K562 (cell line): ENCODE results near the gene JPT2. TPM values are rescaled to one million over a fixed set of nuclear protein-coding genes. Genes with fewer than 3 reads are reported as not detected.

Source experiments
- ATAC-seq: fragments of 200-7000 bp; cut with Tn5 transposase; 3 replicates; pipeline ENCODE4 v1.9.1; 2020; ENCODE audit warnings: moderate library complexity
- BruUV-seq: library from RNA; stranded (reverse); fragments of 400-500 nt; replicated peaks from 2 replicates; lab custom pipeline; 2021; lab: Mats Ljungman, UMichigan
- CTCF ChIA-PET: fragments of 300-600 bp; formaldehyde crosslinking; extraction: SDS; loops from one replicate; lab custom pipeline; 2021; ENCODE audit warnings: low intra/inter-chr PET ratio; lab: Yijun Ruan, JAX
- POLR2A ChIA-PET: fragments of 300-600, 350-650 bp; sonication (Branson Sonifier 250); formaldehyde crosslinking; extraction: SDS; loops from one replicate; lab custom pipeline; 2021; ENCODE audit warnings: antibody characterized with exemption, inconsistent platforms; lab: Yijun Ruan, JAX
- DNase-seq, 4 experiments: peaks; one replicate each; pipeline versions ENCODE4 v3.0.0 to v3.0.0-alpha.2; 2011 to 2018; ENCODE audit warnings: low spot score in 3 of 4, mixed read lengths in 3 of 4; ENCODE audit errors: extremely low read depth in 1 of 4
- FAIRE-seq: peaks from 2 replicates; lab custom pipeline; 2011; peaks lifted over from hg19 to GRCh38; lab: Jason Lieb, UNC
- H2AFZ ChIP-seq: 2 replicates; pipeline ENCODE4 v1.6.0; 2011; ENCODE audit warnings: low read depth, low read length, control low read depth, inconsistent platforms
- H3K27ac ChIP-seq: fragments of 200-600 bp; 3 replicates; pipeline ENCODE4 v1.8.0; 2011; ENCODE audit warnings: low read depth, mild to moderate bottlenecking, control low read depth, inconsistent platforms, low read length, moderate library complexity, mixed read lengths; ENCODE audit errors: extremely low read depth
- H3K27me3 ChIP-seq, 2 experiments: fragments of 300-600 bp in 1 of 2; 2 replicates in 1 of 2; 3 replicates in 1 of 2; pipeline versions ENCODE4 v1.6.0 to v1.8.0; 2011; ENCODE audit warnings: inconsistent platforms in 2 of 2, low read length in 2 of 2, mild to moderate bottlenecking in 1 of 2, mixed read lengths in 1 of 2, moderate library complexity in 1 of 2; ENCODE audit not compliant: control insufficient read depth in 2 of 2, insufficient read depth in 2 of 2
- H3K36me3 ChIP-seq: fragments of 300-600 bp; 3 replicates; pipeline ENCODE4 v1.8.0; 2011; ENCODE audit warnings: mild to moderate bottlenecking, low read length, inconsistent platforms; ENCODE audit not compliant: control insufficient read depth, insufficient read depth
- H3K4me1 ChIP-seq, 2 experiments: fragments of 200-600 bp in 1 of 2; replicated peaks in 1 of 2; 2 replicates in 1 of 2; 3 replicates in 1 of 2; pipeline versions ENCODE4 v1.5.1 to v1.8.0; 2011; ENCODE audit warnings: inconsistent platforms in 2 of 2, low read length in 2 of 2, mild to moderate bottlenecking in 1 of 2, mixed read lengths in 1 of 2, moderate library complexity in 1 of 2; ENCODE audit not compliant: control insufficient read depth in 2 of 2, insufficient read depth in 2 of 2
- H3K4me2 ChIP-seq: 2 replicates; pipeline ENCODE4 v1.6.1; 2011; ENCODE audit warnings: low read length, control low read depth, inconsistent platforms, mixed read lengths; ENCODE audit not compliant: insufficient read depth
- H3K4me3 ChIP-seq: fragments of 200-600 bp; sonication (generic), shearing (Covaris generic); 2 replicates; pipeline ENCODE4 v1.5.1; 2016; ENCODE audit warnings: control low read depth, inconsistent platforms
- H3K79me2 ChIP-seq: fragments of 200-600 bp; 3 replicates; pipeline ENCODE4 v1.8.0; 2011; ENCODE audit warnings: low read length, inconsistent platforms; ENCODE audit not compliant: control insufficient read depth, insufficient read depth
- H3K9ac ChIP-seq, 2 experiments: 2 replicates each; pipeline versions ENCODE4 v1.6.0 to v1.6.1; 2011; ENCODE audit warnings: low read depth in 2 of 2, low read length in 2 of 2, control low read depth in 1 of 2, inconsistent platforms in 1 of 2, mild to moderate bottlenecking in 1 of 2, mixed read lengths in 1 of 2; ENCODE audit not compliant: insufficient read depth in 1 of 2
- H3K9me1 ChIP-seq: one replicate; pipeline ENCODE4 v1.6.0; 2011; ENCODE audit warnings: inconsistent platforms, mild to moderate bottlenecking, low read length, moderate library complexity; ENCODE audit not compliant: control insufficient read depth, insufficient read depth
- H3K9me3 ChIP-seq: replicated peaks from 2 replicates; pipeline ENCODE4 v1.5.1; 2011; ENCODE audit warnings: low read depth, low read length, inconsistent platforms; ENCODE audit not compliant: control insufficient read depth, insufficient read depth
- H4K20me1 ChIP-seq: replicated peaks from 2 replicates; pipeline ENCODE4 v1.6.1; 2011; ENCODE audit warnings: low read length, inconsistent platforms, mixed read lengths; ENCODE audit not compliant: control insufficient read depth, insufficient read depth
- ARID2 ChIP-seq: fragments of 450-650 bp; IDR thresholded peaks from 2 replicates; pipeline ENCODE4 v1.6.1; 2017; ENCODE audit warnings: antibody characterized with exemption, mild to moderate bottlenecking
- CBX5 ChIP-seq: IDR thresholded peaks from 2 replicates; pipeline ENCODE4 v1.6.1; 2014; ENCODE audit warnings: low read depth, borderline replicate concordance
- E2F1 ChIP-seq: sonication (generic); formaldehyde crosslinking; IDR thresholded peaks from 2 replicates; pipeline ENCODE4 v1.8.1; 2023; ENCODE audit warnings: mild to moderate bottlenecking, missing genetic modification reagents, moderate library complexity
- GATAD2A ChIP-seq: fragments of 450-650 bp; IDR thresholded peaks from 2 replicates; pipeline ENCODE4 v1.6.1; 2017
- HIVEP1 ChIP-seq: fragments of 250-450 bp; sonication (Bioruptor Pico); IDR thresholded peaks from 2 replicates; pipeline ENCODE4 v1.4.0; 2020; ENCODE audit warnings: mild to moderate bottlenecking
- HMG20A ChIP-seq: fragments of 450-650 bp; formaldehyde crosslinking; conservative IDR thresholded peaks from 2 replicates; pipeline ENCODE4 v1.4.0; 2020; ENCODE audit warnings: mild to moderate bottlenecking, mixed read lengths
- KAT2B ChIP-seq: IDR thresholded peaks from one replicate; pipeline ENCODE4 v1.6.1; 2012; ENCODE audit warnings: low read depth, mild to moderate bottlenecking, control low read depth, inconsistent platforms, low read length, moderate library complexity
- KLF1 ChIP-seq: fragments of 450-650 bp; IDR thresholded peaks from 2 replicates; pipeline ENCODE4 v1.6.1; 2016; ENCODE audit warnings: missing genetic modification characterization, missing compliant biosample characterization
- MEF2D ChIP-seq: conservative IDR thresholded peaks from 2 replicates; pipeline ENCODE4 v1.6.1; 2016; ENCODE audit warnings: low read depth, missing genetic modification characterization, missing compliant biosample characterization
- NCOR1 ChIP-seq: fragments of 450-650 bp; IDR thresholded peaks from 2 replicates; pipeline ENCODE4 v1.6.1; 2016; ENCODE audit warnings: mild to moderate bottlenecking, moderate library complexity
- NFRKB ChIP-seq: fragments of 450-650 bp; IDR thresholded peaks from 2 replicates; pipeline ENCODE4 v1.6.1; 2016; ENCODE audit warnings: low read depth
- OTX1 ChIP-seq: fragments of 450-650 bp; formaldehyde crosslinking; IDR thresholded peaks from 2 replicates; pipeline ENCODE4 v1.4.0; 2022; ENCODE audit warnings: mild to moderate bottlenecking
- PHF21A ChIP-seq: fragments of 450-650 bp; IDR thresholded peaks from 2 replicates; pipeline ENCODE4 v1.6.1; 2017; ENCODE audit warnings: low read depth, borderline replicate concordance
- TCFL5 ChIP-seq: fragments of 250-450 bp; sonication (Bioruptor Pico); conservative IDR thresholded peaks from 2 replicates; pipeline ENCODE4 v1.6.1; 2021; ENCODE audit warnings: mild to moderate bottlenecking, moderate library complexity, matching md5 sums
- ZNF23 ChIP-seq: fragments of 250-450 bp; sonication (Bioruptor Pico); IDR thresholded peaks from 2 replicates; pipeline ENCODE4 v1.4.0; 2020; ENCODE audit warnings: mild to moderate bottlenecking
- ZNF41 ChIP-seq: fragments of 250-450 bp; sonication (Bioruptor Pico); conservative IDR thresholded peaks from 2 replicates; pipeline ENCODE4 v1.4.0; 2020; ENCODE audit warnings: mild to moderate bottlenecking
- whole genome bisulfite sequencing: fragments of 100-300 bp; shearing (Covaris generic); methylation state at CpG from one replicate; pipeline ENCODE4 v1.1.6; 2016; ENCODE audit warnings: low coverage, mixed read lengths; ENCODE audit not compliant: insufficient coverage; ENCODE audit errors: missing lambda C conversion rate; 5-methylcytosine and 5-hydroxymethylcytosine counted together
- in situ Hi-C: fragments of 300-500 bp; cut with MboI; formaldehyde crosslinking; loops from 4 replicates; pipeline ENCODE4 v1.15.0; 2018; ENCODE audit warnings: inconsistent platforms, mixed read lengths
- intact Hi-C: fragments of 100-400 bp; cut with micrococcal nuclease; formaldehyde crosslinking; loops from 2 replicates; pipeline ENCODE4 v1.14.2; 2022
- polyA plus RNA-seq, 8 experiments: library from polyadenylated mRNA; depleted of rRNA in 4 of 8; stranded (reverse) in 5 of 8; unstranded in 3 of 8; fragments of >200 nt; fragmentation: Nextera tagmentation in 2 of 8; fragmentation: Illumina TruSeq in 1 of 8; extraction: Ambion mirVana in 2 of 8; extraction: Trizol in 1 of 8; gene quantifications; 2 replicates each; pipeline versions ENCODE4 v1.2.1 to v1.2.3, GENCODE V29; 2011 to 2014; ENCODE audit warnings: inconsistent platforms in 1 of 8, missing spikeins in 1 of 8
- total RNA-seq, 7 experiments: library from RNA; depleted of rRNA in 6 of 7; stranded (reverse); fragments of >200 nt in 6 of 7; fragmentation: Illumina TruSeq in 2 of 7; extraction: Trizol in 2 of 7; gene quantifications; 2 replicates each; pipeline versions ENCODE4 v1.2.1 to v1.2.3, GENCODE V29; 2011 to 2021; ENCODE audit warnings: low replicate concordance in 1 of 7
- TF ChIP-seq, protein P1 (sequence below): fragments of 450-650 bp; IDR thresholded peaks from one replicate; pipeline ENCODE4 v1.6.1; 2018; ENCODE audit warnings: mild to moderate bottlenecking, moderate library complexity; ENCODE audit not compliant: partially characterized antibody
- TF ChIP-seq, protein P2 (sequence below): fragments of 250-450 bp; sonication (Bioruptor Pico); IDR thresholded peaks from 2 replicates; pipeline ENCODE4 v1.5.0; 2021; ENCODE audit warnings: mild to moderate bottlenecking, borderline replicate concordance
- TF ChIP-seq, protein P3 (sequence below): sonication (generic); formaldehyde crosslinking; IDR thresholded peaks from 2 replicates; pipeline ENCODE4 v1.8.0; 2022; ENCODE audit warnings: mild to moderate bottlenecking, missing genetic modification reagents

JPT2 gene
- total and polyA plus RNA-seq, 9 of the 15 experiments (the other 6 are each of a cell fraction or from before 2014, with no cell fraction given), result 25.5 to 133 (median 106) TPM

DNA sequence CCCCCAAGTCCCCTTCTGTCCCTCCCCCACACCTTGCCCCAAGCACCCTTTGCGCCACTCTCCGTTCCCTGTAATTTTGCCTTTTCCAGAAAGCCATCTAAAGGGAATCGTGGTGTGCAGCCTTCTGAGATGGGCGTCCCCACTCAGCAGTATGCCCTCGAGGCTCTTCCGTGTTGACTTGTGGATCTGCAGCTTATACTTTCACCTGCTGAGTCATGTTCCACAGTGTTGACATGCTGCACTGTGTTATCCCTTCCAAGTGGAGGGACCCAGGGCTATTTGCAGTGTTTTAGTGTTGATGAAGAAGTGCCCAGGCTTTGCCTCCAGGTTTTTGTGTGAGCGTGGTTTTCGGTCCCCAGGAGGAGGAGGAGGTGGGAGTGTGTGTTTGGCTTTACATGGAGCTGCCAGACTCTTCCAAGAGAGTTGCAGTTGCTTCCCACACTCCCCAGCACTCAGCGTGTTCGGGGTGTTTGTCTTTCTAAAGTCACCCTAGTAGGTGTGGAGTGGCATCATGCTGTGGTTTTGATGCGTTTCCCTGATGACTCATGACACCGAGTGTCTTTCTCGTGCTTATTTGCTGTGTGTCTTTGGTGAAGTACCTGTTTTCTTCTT, 32.1 kb upstream of the JPT2 start:
- Histone ChIP-seq H3K36me3 (peaks cover 76% of the 10 kb centered on the region), H3K4me1 (peaks cover 18% of the 10 kb centered on the region in 2 experiments), H3K27me3 (no peaks in the 10 kb centered on the region), H4K20me1 (no peaks in the 10 kb centered on the region), H3K9ac (peak overlapping the region; percentile 8 to 36; a peak in 2 of 4 replicates), H2AFZ (peak overlapping the region; percentile 69), H3K9me3 (peaks cover 3% of the 10 kb centered on the region; the same call in 1 of the 2 replicates), H3K79me2 (peaks cover 17% of the 10 kb centered on the region; the same call in 2 of the 3 replicates), H3K27ac (peak overlapping the region; percentile 76), H3K9me1 (peaks cover 3% of the 10 kb centered on the region), H3K4me2 (peak overlapping the region; percentile 69), H3K4me3 (no peak overlapping the region)
- in situ Hi-C loops (no loop called here), intact Hi-C loops (no loop called here)
- BruUV-seq, result no TSS peak
- FAIRE-seq (peak; percentile 97), DNase-seq (peak; percentile 60 to 77 (median 71)), ATAC-seq (peak; percentile 98)
- ChIA-PET CTCF (no interaction called here), POLR2A (interaction anchor here (0.6 to 1.0 kb wide), 4 partner anchors 33 to 250 kb away, joined by 3 to 5 read pairs (median 4); partner anchors contain the start of gene JPT2)
- 14% methylated on average over 13 of the region's 13 CpGs for WGBS
- no peak for TF ChIP-seq ZNF23 (CRISPR knock-in tag)
- no peak for TF ChIP-seq KLF1 (tag)
- no peak for TF ChIP-seq ARID2
- TF ChIP-seq PHF21A, result no peak
- TF ChIP-seq, protein P1, sequence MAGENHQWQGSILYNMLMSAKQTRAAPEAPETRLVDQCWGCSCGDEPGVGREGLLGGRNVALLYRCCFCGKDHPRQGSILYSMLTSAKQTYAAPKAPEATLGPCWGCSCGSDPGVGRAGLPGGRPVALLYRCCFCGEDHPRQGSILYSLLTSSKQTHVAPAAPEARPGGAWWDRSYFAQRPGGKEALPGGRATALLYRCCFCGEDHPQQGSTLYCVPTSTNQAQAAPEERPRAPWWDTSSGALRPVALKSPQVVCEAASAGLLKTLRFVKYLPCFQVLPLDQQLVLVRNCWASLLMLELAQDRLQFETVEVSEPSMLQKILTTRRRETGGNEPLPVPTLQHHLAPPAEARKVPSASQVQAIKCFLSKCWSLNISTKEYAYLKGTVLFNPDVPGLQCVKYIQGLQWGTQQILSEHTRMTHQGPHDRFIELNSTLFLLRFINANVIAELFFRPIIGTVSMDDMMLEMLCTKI, result no peak
- TF ChIP-seq, protein P2, sequence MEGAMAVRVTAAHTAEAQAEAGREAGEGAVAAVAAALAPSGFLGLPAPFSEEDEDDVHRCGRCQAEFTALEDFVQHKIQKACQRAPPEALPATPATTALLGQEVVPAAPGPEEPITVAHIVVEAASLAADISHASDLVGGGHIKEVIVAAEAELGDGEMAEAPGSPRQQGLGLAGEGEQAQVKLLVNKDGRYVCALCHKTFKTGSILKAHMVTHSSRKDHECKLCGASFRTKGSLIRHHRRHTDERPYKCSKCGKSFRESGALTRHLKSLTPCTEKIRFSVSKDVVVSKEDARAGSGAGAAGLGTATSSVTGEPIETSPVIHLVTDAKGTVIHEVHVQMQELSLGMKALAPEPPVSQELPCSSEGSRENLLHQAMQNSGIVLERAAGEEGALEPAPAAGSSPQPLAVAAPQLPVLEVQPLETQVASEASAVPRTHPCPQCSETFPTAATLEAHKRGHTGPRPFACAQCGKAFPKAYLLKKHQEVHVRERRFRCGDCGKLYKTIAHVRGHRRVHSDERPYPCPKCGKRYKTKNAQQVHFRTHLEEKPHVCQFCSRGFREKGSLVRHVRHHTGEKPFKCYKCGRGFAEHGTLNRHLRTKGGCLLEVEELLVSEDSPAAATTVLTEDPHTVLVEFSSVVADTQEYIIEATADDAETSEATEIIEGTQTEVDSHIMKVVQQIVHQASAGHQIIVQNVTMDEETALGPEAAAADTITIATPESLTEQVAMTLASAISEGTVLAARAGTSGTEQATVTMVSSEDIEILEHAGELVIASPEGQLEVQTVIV (CRISPR knock-in tag), result no peak
- no peak for TF ChIP-seq E2F1 (CRISPR knock-in tag)
- no peak for TF ChIP-seq MEF2D (tag)
- TF ChIP-seq, protein P3, sequence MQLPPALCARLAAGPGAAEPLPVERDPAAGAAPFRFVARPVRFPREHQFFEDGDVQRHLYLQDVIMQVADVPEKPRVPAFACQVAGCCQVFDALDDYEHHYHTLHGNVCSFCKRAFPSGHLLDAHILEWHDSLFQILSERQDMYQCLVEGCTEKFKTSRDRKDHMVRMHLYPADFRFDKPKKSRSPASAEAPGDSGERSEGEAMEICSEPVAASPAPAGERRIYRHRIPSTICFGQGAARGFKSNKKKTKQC (CRISPR knock-in tag), result no peak; the same call in 1 of the 2 replicates
- TF ChIP-seq HMG20A (CRISPR knock-in tag), result no peak
- TF ChIP-seq CBX5, result no peak
- no peak for TF ChIP-seq OTX1
- TF ChIP-seq KAT2B, result no peak
- no peak for TF ChIP-seq NFRKB
- no peak for TF ChIP-seq ZNF41 (CRISPR knock-in tag)
- TF ChIP-seq TCFL5 (CRISPR knock-in tag), result no peak
- TF ChIP-seq HIVEP1 (CRISPR knock-in tag), result no peak
- peak; percentile 59; the same call in 1 of the 2 replicates for TF ChIP-seq GATAD2A
- TF ChIP-seq NCOR1, result no peak
